Measurements from ENCODE around the gene BGLAP.

The BGLAP gene

DNA sequence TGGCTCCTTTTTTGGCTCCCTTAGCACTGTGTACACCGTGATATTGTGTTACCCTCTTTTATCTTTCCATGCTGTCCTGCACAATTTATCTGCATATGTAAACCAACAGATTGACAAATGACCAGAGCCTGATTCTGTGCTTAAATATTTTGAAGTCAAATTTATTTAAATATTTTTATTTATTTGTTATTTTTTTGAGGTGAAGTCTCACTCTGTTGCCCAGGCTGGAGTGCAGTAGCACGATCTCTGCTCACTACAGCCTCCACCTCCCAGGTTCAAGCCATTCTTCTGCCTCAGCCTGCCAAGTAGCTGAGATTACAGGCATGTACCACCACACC, 16.3 kb upstream of the BGLAP start:
- no peak for TF ChIP-seq EZH2phosphoT487 (IDR thresholded peaks at IDR 0.05; ENCODE audit: borderline replicate concordance, low read length)
- TF ChIP-seq CTCF (IDR thresholded peaks at IDR 0.05; ENCODE audit: low read depth, low read length, poor library complexity, severe bottlenecking) = no peak
- Histone ChIP-seq H3K9me3 (ENCODE audit: control insufficient read depth, insufficient read depth, low read length) (no peaks in the 10 kb centered on the region), H3K4me2 (ENCODE audit: low read length) (no peak overlapping the region), H3K79me2 (ENCODE audit: control insufficient read depth, low read length) (no peaks in the 10 kb centered on the region; the same call in 1 of the 2 replicates), H4K20me1 (ENCODE audit: control insufficient read depth, insufficient read depth, low read depth, low read length) (no peaks in the 10 kb centered on the region), H3K36me3 (ENCODE audit: control insufficient read depth, low read length) (peaks cover 44% of the 10 kb centered on the region), H3K27me3 (ENCODE audit: control insufficient read depth, low read length) (no peaks in the 10 kb centered on the region), H3K9me2 (replicated peaks; ENCODE audit: control insufficient read depth, low read length) (no peaks in the 10 kb centered on the region), H3K4me3 (ENCODE audit: low read length) (no peak overlapping the region), H3F3A (ENCODE audit: control insufficient read depth, insufficient read depth) (peaks cover 2% of the 10 kb centered on the region; the same call in 1 of the 2 replicates), H3K27ac (ENCODE audit: low read depth, low read length) (no peak overlapping the region), H3K4me1 (ENCODE audit: control insufficient read depth, low read length) (peaks cover 8% of the 10 kb centered on the region)

GRCh38 chr1:156226116-156226538, 15.9 kb upstream of the BGLAP start:
- H3K79me2 ChIP-seq (ENCODE audit: control insufficient read depth, low read length) = no peaks in the 10 kb centered on the region
- no peak overlapping the region for H3K4me3 ChIP-seq (ENCODE audit: low read length)
- H3K9me3 ChIP-seq (ENCODE audit: control insufficient read depth, insufficient read depth, low read length) = no peaks in the 10 kb centered on the region
- H4K20me1 ChIP-seq (ENCODE audit: control insufficient read depth, insufficient read depth, low read depth, low read length) = no peaks in the 10 kb centered on the region
- H3K36me3 ChIP-seq (ENCODE audit: control insufficient read depth, low read length) = peaks cover 41% of the 10 kb centered on the region
- H3K4me2 ChIP-seq (ENCODE audit: low read length) = no peak overlapping the region
- H3K27ac ChIP-seq (ENCODE audit: low read depth, low read length) = no peak overlapping the region
- H3K27me3 ChIP-seq (ENCODE audit: control insufficient read depth, low read length) = no peaks in the 10 kb centered on the region
- peaks cover 2% of the 10 kb centered on the region; the same call in 1 of the 2 replicates for H3F3A ChIP-seq (ENCODE audit: control insufficient read depth, insufficient read depth)
- H3K9me2 ChIP-seq (replicated peaks; ENCODE audit: control insufficient read depth, low read length) = no peaks in the 10 kb centered on the region
- H3K4me1 ChIP-seq (ENCODE audit: control insufficient read depth, low read length) = peaks cover 8% of the 10 kb centered on the region
- TF ChIP-seq CTCF (IDR thresholded peaks at IDR 0.05; ENCODE audit: low read depth, low read length, poor library complexity, severe bottlenecking) (no peak), EZH2phosphoT487 (IDR thresholded peaks at IDR 0.05; ENCODE audit: borderline replicate concordance, low read length) (no peak)

DNA sequence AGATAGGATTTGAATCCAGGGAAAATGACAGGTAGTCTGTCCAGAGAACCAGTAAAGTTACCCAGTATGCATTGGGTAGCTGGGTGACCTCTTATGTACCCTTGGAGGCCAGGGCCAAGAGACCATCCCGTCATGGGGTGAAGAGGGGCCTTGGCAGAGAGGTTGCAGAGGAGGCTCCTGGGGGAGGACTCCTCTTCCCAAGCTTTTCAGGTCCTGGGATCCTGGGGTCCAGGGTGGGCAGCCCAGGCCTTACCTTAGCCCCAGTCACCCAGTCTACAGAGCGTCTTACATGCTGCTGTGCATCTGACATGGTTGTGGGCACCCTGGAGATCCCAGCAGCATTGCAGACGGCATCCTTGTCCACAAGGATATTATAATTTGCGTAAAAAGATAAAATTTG, 15.2 kb upstream of the BGLAP start:
- no peaks in the 10 kb centered on the region for H3K9me2 ChIP-seq (replicated peaks; ENCODE audit: control insufficient read depth, low read length)
- peaks cover 34% of the 10 kb centered on the region for H3K36me3 ChIP-seq (ENCODE audit: control insufficient read depth, low read length)
- H3K4me2 ChIP-seq (ENCODE audit: low read length) = no peak overlapping the region

More for the DNA sequence above, 15.2 kb upstream of the BGLAP start:
- Histone ChIP-seq H4K20me1 (ENCODE audit: control insufficient read depth, insufficient read depth, low read depth, low read length) (no peaks in the 10 kb centered on the region), H3F3A (ENCODE audit: control insufficient read depth, insufficient read depth) (peaks cover 2% of the 10 kb centered on the region; the same call in 1 of the 2 replicates), H3K27ac (ENCODE audit: low read depth, low read length) (no peak overlapping the region), H3K9me3 (ENCODE audit: control insufficient read depth, insufficient read depth, low read length) (no peaks in the 10 kb centered on the region), H3K4me1 (ENCODE audit: control insufficient read depth, low read length) (peaks cover 8% of the 10 kb centered on the region), H3K79me2 (ENCODE audit: control insufficient read depth, low read length) (no peaks in the 10 kb centered on the region), H3K27me3 (ENCODE audit: control insufficient read depth, low read length) (no peaks in the 10 kb centered on the region), H3K4me3 (ENCODE audit: low read length) (no peak overlapping the region)
- no peak for TF ChIP-seq EZH2phosphoT487 (IDR thresholded peaks at IDR 0.05; ENCODE audit: borderline replicate concordance, low read length)
- no peak for TF ChIP-seq CTCF (IDR thresholded peaks at IDR 0.05; ENCODE audit: low read depth, low read length, poor library complexity, severe bottlenecking)
